ENCODE results near the gene GRM8. TPM values are rescaled to one million over a fixed set of nuclear protein-coding genes. Genes with fewer than 3 reads are reported as not detected.

GRM8 gene
- total and polyA plus RNA-seq, 10 of the 15 experiments (the other 5 are each of a cell fraction or from before 2014, with no cell fraction given): 0.33 to 7.1 (median 0.45) TPM; not detected in 2

DNA sequence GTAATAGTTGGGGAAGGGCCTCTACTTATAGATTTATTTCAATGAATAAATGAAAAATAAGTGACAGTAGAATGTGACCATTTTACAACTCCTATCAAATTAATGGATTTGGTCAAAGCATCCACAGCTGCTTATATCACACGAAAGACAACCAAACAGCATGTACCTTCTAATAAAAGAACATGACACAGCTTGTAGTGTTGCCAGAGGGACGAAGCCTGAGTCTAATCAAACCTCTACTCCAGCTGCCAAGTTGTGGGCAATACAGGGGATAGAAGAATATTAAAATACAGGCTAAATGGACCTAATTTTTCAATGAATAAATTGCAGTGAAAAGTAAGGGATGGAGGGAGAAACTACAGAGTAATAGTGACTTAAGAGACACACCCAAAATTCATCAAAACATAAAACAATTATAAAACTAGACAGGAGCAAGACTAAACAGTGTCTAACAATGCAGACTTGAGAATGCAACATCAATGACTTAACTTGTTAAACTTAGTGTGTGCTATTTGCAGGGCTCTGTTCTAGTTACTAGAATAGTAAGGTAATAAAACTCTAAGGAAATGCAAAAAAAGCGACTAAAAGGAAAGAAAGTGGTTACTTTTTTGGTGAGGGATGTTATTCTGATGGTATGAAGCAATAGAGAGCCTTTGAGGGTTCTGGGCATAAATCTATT lies 853.8 kb downstream of the GRM8 start:
- 2% methylated on average over 3 of the region's 3 CpGs for WGBS (ENCODE audit: insufficient coverage, insufficient replicate concordance, low lambda C conversion rate, missing lambda C conversion rate)
- H3K27ac ChIP-seq (ENCODE audit: control insufficient read depth, insufficient read depth): no peak overlapping the region
- POLR2A ChIA-PET: interaction anchor here (0.5 to 1.0 kb wide), 2 partner anchors 9 to 454 kb away, joined by 3 to 4 read pairs; no protein-coding TSS in a partner anchor
- SMC1A ChIA-PET (ENCODE audit: uncharacterized antibody, unreplicated experiment): interaction anchor here (1.0 to 6.0 kb wide), 2 partner anchors 14 to 249 kb away, joined by 3 to 77 read pairs; no protein-coding TSS in a partner anchor
- TF ChIP-seq BACH1 (IDR thresholded peaks at IDR 0.05; ENCODE audit: borderline replicate concordance) (no peak), POU2F2 (IDR thresholded peaks at IDR 0.05; ENCODE audit: borderline replicate concordance, low read depth, low read length) (no peak), CHD1 (IDR thresholded peaks at IDR 0.05; ENCODE audit: low read depth, low read length) (no peak), PAX5 (IDR thresholded peaks at IDR 0.05; ENCODE audit: borderline replicate concordance, low read depth, low read length) (no peak), FOXK2 (IDR thresholded peaks at IDR 0.05) (no peak)
- TF ChIP-seq, protein P1, sequence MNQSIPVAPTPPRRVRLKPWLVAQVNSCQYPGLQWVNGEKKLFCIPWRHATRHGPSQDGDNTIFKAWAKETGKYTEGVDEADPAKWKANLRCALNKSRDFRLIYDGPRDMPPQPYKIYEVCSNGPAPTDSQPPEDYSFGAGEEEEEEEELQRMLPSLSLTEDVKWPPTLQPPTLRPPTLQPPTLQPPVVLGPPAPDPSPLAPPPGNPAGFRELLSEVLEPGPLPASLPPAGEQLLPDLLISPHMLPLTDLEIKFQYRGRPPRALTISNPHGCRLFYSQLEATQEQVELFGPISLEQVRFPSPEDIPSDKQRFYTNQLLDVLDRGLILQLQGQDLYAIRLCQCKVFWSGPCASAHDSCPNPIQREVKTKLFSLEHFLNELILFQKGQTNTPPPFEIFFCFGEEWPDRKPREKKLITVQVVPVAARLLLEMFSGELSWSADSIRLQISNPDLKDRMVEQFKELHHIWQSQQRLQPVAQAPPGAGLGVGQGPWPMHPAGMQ (IDR thresholded peaks at IDR 0.05; ENCODE audit: borderline replicate concordance): no peak
- TF ChIP-seq, protein P2, sequence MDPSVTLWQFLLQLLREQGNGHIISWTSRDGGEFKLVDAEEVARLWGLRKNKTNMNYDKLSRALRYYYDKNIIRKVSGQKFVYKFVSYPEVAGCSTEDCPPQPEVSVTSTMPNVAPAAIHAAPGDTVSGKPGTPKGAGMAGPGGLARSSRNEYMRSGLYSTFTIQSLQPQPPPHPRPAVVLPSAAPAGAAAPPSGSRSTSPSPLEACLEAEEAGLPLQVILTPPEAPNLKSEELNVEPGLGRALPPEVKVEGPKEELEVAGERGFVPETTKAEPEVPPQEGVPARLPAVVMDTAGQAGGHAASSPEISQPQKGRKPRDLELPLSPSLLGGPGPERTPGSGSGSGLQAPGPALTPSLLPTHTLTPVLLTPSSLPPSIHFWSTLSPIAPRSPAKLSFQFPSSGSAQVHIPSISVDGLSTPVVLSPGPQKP (IDR thresholded peaks at IDR 0.05; ENCODE audit: low read depth, low read length): no peak
- BruUV-seq (replicated peaks): no TSS peak
- H2AFZ ChIP-seq (ENCODE audit: control insufficient read depth, low read depth, low read length): no peak overlapping the region
- H3K9ac ChIP-seq (ENCODE audit: control insufficient read depth, insufficient read depth, low read length): no peak overlapping the region
- in situ Hi-C loops (cut with MboI) (no loop called here), intact Hi-C loops (cut with micrococcal nuclease; ENCODE audit: unreplicated experiment) (no loop called here)
- CTCF ChIA-PET: interaction anchor here (1.2 to 2.0 kb wide), 2 partner anchors 13 to 21 kb away, joined by 3 to 16 read pairs; no protein-coding TSS in a partner anchor
- H3K36me3 ChIP-seq (ENCODE audit: control insufficient read depth in 2 of 2, insufficient read depth in 2 of 2, low read length in 1 of 2): no peaks in the 10 kb centered on the region
- DNase-seq (ENCODE audit: low read depth, low spot score) (no peak), ATAC-seq (no peak), FAIRE-seq (peak; percentile 18)
- H3K27me3 ChIP-seq (replicated peaks in 1 of 2; ENCODE audit: control insufficient read depth in 2 of 2, insufficient read depth in 2 of 2, low read length in 1 of 2): no peaks in the 10 kb centered on the region
- H3K9me3 ChIP-seq (replicated peaks; ENCODE audit: control insufficient read depth, insufficient read depth, low read length): no peaks in the 10 kb centered on the region
- H3K4me3 ChIP-seq: no peak overlapping the region
- H3K4me2 ChIP-seq (ENCODE audit: control insufficient read depth, insufficient read depth): no peak overlapping the region
- H4K20me1 ChIP-seq (ENCODE audit: control insufficient read depth, insufficient read depth): no peaks in the 10 kb centered on the region
- H3K4me1 ChIP-seq (ENCODE audit: control insufficient read depth, insufficient read depth, low read length): no peaks in the 10 kb centered on the region; the same call in 1 of the 2 replicates
- no peaks in the 10 kb centered on the region for H3K79me2 ChIP-seq (ENCODE audit: control insufficient read depth, insufficient read depth, low read length)
- RAD21 ChIA-PET (ENCODE audit: unreplicated experiment): interaction anchor here (1.0 kb wide), 1 partner anchor 13 kb away, joined by 3 read pairs; no protein-coding TSS in a partner anchor

All from GM12878 (cell line).